HG03521 (cell line): ENCODE measurements around the gene IKBKG.
"Not testable (repeated sequence)": the region's sequence is repeated elsewhere in the genome, so short reads cannot be mapped to it uniquely, and the experiment has no call there.

Source experiments
- ATAC-seq: cut with Tn5 transposase; IDR thresholded peaks from one replicate; pipeline ENCODE4 v1.9.1; 2021; ENCODE audit warnings: mild to moderate bottlenecking, moderate library complexity; ENCODE audit not compliant: unreplicated experiment

IKBKG gene

GRCh38 chrX:154552112-154552806 lies 4.8 kb downstream of the IKBKG start:
- ATAC-seq: not testable (repeated sequence)

DNA sequence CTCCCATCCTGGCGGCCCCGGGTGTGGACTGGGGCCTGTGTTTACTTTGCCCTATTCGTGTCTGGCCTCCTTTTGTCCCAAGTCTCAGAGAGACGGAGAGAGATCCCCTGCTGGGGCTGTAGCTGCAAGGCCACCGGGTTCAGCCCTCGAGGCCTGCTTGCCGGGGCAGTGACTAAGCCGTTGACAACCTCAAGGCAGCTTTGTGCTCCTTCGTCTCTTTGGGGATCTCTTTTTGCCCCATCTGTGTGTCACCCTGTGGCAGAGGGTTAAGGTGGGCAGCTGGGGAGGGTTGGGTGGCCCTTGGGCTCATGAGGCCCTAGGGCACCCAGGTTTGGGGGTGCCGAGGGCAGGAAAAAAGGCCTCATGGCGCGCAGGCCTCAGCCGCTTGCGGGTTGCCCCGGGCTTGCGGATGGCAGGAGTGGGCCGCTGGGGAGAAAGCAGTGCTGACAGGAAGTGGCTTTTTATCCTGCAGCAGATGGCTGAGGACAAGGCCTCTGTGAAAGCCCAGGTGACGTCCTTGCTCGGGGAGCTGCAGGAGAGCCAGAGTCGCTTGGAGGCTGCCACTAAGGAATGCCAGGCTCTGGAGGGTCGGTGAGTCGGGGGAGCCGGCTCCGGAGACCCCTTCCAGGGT lies 10.8 kb downstream of the IKBKG start:
- ATAC-seq: not testable (repeated sequence)

DNA sequence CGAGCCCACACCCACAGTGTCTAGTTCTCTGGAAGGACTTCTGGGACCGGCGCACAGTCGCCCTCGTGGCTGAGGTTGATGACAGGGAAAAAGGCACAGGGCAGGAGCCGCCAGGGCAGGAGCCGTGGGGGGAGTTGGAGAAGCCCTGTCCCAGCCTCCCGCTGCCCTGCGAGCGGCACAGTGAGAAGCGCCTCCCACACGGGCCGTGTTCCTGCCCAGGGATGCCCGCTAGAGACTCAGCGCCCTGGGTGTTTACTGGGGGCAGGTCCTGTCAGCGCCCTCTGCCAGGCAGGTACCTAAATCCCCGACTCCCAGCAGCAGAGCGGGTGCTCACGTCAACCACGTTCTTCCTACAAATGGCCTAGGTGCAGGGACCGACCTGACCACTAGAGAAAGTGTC lies 11.5 kb downstream of the IKBKG start:
- ATAC-seq: not testable (repeated sequence)

GRCh38 chrX:154560326-154560725 lies 12.9 kb downstream of the IKBKG start:
- ATAC-seq: not testable (repeated sequence)

GRCh38 chrX:154562295-154562694 lies 14.9 kb downstream of the IKBKG start:
- not testable (repeated sequence) for ATAC-seq

DNA sequence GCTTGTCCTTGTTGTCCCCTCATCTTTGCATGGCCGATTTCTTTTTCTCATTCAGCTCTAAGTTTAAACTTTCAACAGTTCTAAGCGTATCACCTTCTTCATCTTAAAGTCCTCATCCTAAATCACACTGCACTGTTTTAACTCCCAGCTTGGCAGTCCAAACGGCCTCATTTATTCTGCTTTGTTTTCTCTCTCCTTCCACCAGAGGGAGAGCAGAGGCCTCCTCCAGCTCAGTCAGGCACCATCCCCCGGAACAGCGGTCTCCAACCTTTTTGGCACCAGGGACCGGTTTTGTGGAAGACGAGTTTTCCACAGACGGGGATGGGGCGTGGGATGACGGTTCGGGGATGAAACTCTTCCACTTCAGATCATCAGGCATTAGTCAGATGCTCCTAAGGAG lies 22.9 kb downstream of the IKBKG start:
- not testable (repeated sequence) for ATAC-seq

- not testable (repeated sequence) for ATAC-seq
Measured at GRCh38 chrX:154573061-154573460, 25.6 kb downstream of the IKBKG start.

DNA sequence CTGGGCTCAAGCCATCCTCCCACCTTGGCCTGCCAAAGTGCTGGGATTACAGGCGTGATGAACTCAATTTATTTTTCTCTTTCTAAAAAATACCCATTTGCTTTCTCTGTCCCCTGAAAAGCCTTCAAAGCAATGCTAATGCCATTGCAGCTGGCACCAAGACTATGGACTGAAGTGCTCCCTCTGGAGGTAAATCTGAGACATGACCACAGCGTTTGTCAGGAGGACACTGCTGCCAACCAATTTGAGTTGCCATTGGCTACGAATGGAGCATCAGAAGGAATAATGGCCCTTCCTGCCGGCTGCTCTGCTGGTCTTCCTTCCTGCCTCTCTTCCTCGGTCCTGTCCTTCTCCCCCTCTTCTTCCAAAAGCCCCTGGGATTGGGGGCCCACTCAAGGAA lies 27.7 kb downstream of the IKBKG start:
- ATAC-seq: not testable (repeated sequence)

DNA sequence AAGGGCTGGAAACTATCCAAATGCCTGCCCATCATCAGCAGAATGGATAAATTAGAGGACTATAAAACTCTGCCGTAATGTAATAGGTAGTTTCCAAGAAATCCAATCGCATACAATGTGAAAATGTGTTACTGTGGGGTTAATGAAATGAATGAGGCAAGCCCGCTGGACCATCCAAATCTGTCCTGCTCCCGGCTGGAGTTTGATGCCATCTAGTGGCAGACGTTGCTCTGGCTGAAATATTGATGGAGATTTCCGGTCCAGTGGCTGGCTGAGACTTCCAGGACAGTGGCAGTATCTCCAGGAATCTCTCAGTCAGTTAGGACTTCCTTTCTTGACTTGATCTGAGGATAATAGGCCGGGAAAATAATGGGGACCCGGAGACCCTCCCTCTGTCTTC lies 35.6 kb downstream of the IKBKG start:
- not testable (repeated sequence) for ATAC-seq

DNA sequence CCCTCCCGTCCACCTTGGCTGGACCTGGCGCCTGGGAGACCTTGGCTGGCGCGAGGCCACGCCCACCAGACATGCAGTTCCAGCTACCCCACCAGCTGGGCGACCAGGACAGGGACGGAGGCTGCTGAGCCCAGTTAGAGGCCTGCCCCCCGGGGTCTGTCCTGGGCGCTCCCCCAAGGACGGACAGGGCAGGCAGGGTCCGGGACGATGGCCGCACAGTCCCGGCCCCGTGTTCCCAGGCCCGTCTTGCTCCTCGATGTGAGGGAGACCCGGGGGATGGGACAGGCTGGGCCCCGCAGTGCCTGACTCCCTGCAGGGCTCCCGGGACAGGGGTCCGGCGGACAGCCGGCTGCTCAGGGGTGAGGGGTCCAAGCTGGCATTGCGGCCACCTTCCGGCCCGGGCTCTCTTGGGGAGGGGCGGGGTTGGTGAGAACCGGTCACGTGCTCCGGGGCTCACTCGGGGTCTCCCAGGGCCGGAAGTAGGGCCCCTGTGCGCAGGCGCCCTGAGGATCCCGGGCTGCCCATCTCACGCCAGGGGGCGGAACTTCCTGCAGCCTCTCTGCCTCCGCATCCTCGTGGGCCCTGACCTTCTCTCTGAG lies 37.3 kb downstream of the IKBKG start, which contains the start of gene CTAG1A:
CTAG1A (plus strand) TSS at position 549 of the 599 bp plus-strand sequence. CDS start 74 bp downstream, outside the sequence.
- not testable (repeated sequence) for ATAC-seq

DNA sequence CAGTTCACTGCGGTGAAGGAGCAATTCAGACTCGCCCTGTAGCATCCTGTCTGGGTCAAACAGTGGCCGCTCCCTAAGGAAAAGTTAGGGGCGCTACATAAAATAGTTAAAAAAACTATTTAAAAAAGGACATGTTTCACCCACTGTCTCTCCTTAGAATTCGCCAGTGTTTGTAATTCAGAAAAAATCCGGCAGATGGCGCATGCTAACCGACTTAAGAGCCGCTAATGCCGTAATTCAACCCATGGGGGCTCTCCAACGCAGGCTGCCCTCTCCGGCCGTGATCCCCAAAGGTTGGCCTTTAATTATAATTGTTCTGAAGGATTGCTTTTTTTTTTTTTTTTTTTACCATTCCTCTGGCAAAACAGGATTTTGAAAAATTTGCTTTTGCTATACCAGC lies 43.0 kb downstream of the IKBKG start:
- ATAC-seq: not testable (repeated sequence)

DNA sequence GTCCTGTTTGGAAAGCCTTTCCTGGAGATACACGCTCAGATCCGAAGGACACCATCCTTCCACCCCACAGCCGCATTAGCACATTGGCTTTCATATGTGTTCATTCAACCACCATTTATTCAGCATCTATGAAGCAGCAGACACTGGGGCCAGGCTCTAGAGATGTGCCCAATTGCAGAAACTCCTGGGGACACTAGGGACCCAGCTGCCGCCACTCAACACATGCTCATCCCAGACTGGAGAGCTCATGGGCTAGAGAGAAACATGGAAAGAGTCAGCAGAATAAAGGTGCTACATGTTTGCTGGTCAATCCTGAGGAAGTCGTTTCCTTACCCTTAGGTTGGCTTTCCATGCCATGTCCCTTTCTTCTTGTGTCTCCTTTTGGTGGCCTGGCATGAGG lies 45.1 kb downstream of the IKBKG start:
- no peak for ATAC-seq

DNA sequence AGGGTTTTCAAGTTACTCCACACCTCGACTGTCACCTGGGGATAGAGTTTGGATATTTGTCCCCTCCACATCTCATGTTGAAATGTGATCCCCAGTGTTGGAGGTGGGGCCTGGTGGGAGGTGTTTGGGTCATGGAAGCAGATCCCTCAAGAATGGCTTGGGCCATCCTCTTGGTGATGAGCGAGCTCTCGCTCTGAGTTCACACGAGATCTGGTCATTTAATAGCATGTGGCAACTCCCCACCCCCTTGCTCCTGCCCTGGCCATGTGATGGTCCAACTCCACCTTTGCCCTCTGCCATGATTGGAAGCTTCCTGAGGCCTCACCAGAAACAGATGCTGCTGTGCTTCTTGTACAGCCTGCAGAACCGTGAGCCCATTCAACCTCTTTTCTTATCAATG lies 45.8 kb downstream of the IKBKG start:
- no peak for ATAC-seq

GRCh38 chrX:154594491-154594890 lies 47.1 kb downstream of the IKBKG start:
- ATAC-seq: no peak

GRCh38 chrX:154595559-154596249 lies 48.3 kb downstream of the IKBKG start:
- ATAC-seq: no peak

DNA sequence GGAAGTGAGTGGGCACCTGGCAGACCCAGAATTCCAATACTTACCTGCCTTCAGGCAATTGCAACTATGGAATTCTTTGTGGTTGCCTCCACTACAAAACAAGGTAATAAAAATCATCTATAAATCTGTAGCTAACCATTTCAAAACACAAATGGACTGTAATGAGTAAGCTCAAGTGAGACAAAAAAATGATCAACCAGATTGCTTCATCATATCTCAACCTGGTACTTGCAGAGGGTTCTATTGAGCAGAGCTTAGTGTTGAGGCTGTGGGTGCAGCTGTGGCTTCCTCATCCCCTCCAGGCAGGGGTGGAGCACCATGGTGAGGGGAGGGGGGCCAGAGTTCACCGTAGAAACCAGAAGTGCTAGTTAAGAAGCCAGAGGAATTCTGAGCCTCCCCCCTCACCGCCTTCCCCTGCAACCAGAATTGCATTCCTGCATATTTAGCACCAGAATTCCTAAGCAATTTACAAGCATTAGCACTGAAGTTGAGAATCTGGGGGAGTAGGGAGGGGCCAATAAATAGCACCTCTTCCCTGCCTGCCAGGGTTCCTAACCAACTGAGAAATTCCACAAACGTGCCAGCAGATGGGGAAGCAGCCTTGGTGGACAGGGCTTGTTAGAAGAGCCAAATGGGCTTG lies 49.0 kb downstream of the IKBKG start:
- ATAC-seq: no peak

GRCh38 chrX:154597221-154597620 lies 49.8 kb downstream of the IKBKG start:
- ATAC-seq: no peak

DNA sequence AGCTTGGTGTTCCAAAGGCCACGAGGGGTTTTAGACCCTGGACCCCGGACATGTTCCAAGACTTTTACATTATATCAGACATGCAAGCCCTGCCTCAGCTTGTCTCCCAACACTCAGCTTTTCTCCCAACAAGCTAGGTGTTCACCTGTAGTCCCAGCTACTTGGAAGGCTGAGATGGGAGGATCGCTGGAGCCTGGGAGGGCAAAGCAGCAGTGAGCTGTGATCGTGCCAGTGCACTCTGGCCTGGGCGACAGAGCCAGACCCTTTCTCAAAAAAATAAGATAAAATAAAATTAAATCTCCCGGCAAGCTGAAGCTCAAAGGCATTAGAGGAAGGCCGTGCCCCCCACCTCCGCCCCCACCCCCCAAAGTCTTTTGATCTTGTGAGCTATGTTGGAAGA lies 51.2 kb downstream of the IKBKG start:
- no peak for ATAC-seq

DNA sequence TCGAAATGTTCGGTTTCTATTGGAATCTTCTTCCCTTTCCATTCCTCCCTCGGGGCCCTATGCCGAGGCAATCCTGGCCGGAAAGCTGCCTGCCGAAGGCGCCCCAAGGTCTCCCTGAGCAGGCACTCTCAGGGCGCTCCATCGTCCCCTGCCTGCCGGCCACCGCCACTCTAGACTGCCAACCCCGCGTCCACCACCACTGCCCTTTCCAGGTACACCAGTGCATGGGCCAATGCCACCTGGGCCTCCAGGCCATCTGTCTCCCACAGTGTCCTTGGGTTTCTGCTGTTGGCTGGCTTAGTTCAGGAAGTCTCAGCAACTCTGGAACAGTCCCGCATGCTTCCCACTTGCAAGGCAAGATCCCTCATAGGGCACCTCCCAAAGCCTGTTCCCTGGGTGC lies 52.1 kb downstream of the IKBKG start:
- no peak for ATAC-seq

DNA sequence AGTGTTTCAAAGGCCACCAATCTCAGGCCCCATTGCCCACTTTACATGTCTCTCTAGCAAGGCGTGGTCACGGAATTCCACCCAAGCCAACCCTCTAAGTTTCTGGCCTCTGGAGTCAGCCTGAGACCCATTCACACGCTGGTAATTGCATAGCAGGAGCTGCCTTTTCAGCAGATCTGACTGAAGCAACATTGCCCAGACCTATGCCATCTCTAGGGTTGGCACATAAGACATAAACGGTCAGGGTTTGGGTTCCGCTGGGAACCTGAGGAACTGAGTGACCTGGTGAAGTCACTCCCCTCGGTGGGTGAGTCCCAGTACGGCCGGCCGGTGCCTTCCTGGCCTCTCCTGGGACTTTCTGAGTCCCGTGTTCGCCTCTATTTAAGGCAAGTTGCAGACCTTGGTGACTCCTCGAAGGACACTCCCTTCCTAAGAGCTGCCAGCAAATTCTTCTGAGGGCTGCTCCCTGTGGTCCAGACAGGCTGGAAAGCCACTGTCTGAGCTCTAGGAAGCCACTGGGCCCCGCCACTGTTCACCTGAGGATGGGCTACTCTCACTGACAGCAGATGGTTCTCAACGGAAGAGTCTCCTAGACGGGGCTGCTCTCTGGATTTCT lies 53.4 kb downstream of the IKBKG start:
- ATAC-seq: no peak

DNA sequence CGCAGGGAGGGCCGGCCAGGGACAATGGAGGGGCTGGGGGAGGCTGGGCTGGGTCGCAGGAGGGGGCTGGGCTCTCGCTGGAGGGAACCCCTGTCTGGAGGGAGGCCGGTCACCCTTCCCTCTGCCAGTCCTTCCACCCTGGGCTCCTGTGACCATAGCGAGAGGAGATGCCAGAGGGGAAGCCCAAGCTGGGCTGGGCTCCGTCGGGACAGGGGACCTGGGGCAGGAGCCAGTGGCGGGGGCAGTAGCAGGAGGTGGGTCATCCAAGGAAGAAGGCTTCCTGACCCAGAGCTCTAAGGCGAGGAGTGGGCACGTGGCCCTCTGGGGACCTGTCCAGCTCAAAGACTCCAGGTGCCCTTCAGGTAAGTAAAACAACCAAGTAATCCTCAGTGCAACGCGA lies 54.8 kb downstream of the IKBKG start:
- no peak for ATAC-seq
